ENCODE measurements around the gene METTL25B. TPM values are rescaled to one million over a fixed set of nuclear protein-coding genes. Genes with fewer than 3 reads are reported as not detected.
A peak's percentile ranks its signal among the peaks of the same experiment; 100 is the strongest.

The METTL25B gene
- total and polyA plus RNA-seq, 2 donors (not counting 3 experiments of a cell fraction or from before 2014, with no cell fraction given): 12.8 to 15.0 TPM

- H3K4me1 ChIP-seq (ENCODE audit: control insufficient read depth, extremely low read depth, insufficient read depth, low read length): peaks cover 19% of the 10 kb centered on the region
- intact Hi-C loops (cut with micrococcal nuclease): loop anchor here (1.0 kb wide), 4 partner anchors 17 to 79 kb away; no protein-coding TSS in a partner anchor
- BruUV-seq (replicated peaks): no TSS peak
These were observed 22.2 kb upstream of the METTL25B start for GRCh38 chr1:156705918-156706656.

More at GRCh38 chr1:156705918-156706656, 22.2 kb upstream of the METTL25B start:
- Histone ChIP-seq H3K79me2 (ENCODE audit: control insufficient read depth, insufficient read depth, low read length) (no peaks in the 10 kb centered on the region), H3K27me3 (ENCODE audit: control insufficient read depth in 2 of 2, insufficient read depth in 2 of 2, low read length in 2 of 2) (peaks cover 0 to 3% of the 10 kb centered on the region in 2 experiments), H3K4me2 (ENCODE audit: insufficient read depth, low read length) (peak overlapping the region; percentile 41), H3K9me3 (replicated peaks; ENCODE audit: control insufficient read depth, insufficient read depth, low read length) (no peaks in the 10 kb centered on the region), H3K27ac (ENCODE audit: insufficient read depth, low read depth, low read length) (no peak overlapping the region), H3K4me3 (replicated peaks in 1 of 3; ENCODE audit: insufficient read depth in 1 of 3, low read depth in 1 of 3, low read length in 3 of 3) (peak overlapping the region in 1 of 3 experiments; percentile 4), H4K20me1 (replicated peaks; ENCODE audit: control insufficient read depth, extremely low read depth, insufficient read depth, low read length) (no peaks in the 10 kb centered on the region), H3K9me1 (replicated peaks; ENCODE audit: control insufficient read depth, extremely low read depth, insufficient read depth, low read length) (no peaks in the 10 kb centered on the region), H2AFZ (ENCODE audit: low read depth, low read length) (peak overlapping the region; percentile 52), H3K9ac (replicated peaks; ENCODE audit: extremely low read depth, insufficient read depth, low read length) (no peak overlapping the region), H3K36me3 (ENCODE audit: control insufficient read depth in 2 of 2, extremely low read depth in 1 of 2, insufficient read depth in 2 of 2, low read length in 2 of 2) (no peaks in the 10 kb centered on the region)
- dilution Hi-C loops (cut with MboI; ENCODE audit: extremely low pct_ligation_motif_present, low sequenced_read_pairs): no loop called here
- FAIRE-seq (peak; percentile 59), DNase-seq (ENCODE audit: low read depth, low spot score) (peak; percentile 57)
- ChIA-PET CTCF (interaction anchor here (0.7 to 15.5 kb wide), 14 partner anchors 8 to 226 kb away, joined by 3 to 453 read pairs (median 10); partner anchors contain the start of genes HAPLN2, INSRR and NTRK1), POLR2A (no interaction called here)
- peak; percentile 42 for TF ChIP-seq EZH2 (IDR thresholded peaks at IDR 0.05; ENCODE audit: borderline replicate concordance, low read depth, low read length, severe bottlenecking)
- peak; percentile 76 to 87 for TF ChIP-seq CTCF (IDR thresholded peaks at IDR 0.05; ENCODE audit: extremely low read depth in 1 of 2, insufficient read depth in 1 of 2, low read depth in 1 of 2, low read length in 2 of 2)
- no peak for TF ChIP-seq MAX (IDR thresholded peaks at IDR 0.05; ENCODE audit: insufficient read depth, insufficient read length)
- TF ChIP-seq POLR2AphosphoS5 (IDR thresholded peaks at IDR 0.05; ENCODE audit: insufficient read depth, low read depth, low read length): no peak

Data from endothelial cell of umbilical vein (primary cell).